Fibroblast of mammary gland (primary cell): Measurements from ENCODE around the gene KIF6.
A peak's percentile ranks its signal among the peaks of the same experiment; 100 is the strongest.

ENCODE experiments used
- DNase-seq: peaks from one replicate; pipeline ENCODE4 v3.0.0-alpha.2; 2010; ENCODE audit warnings: low read depth
- H3K4me3 ChIP-seq: 2 replicates; pipeline ENCODE4 v1.5.1; 2011; ENCODE audit warnings: low read depth, mild to moderate bottlenecking, low read length, moderate library complexity; ENCODE audit not compliant: control insufficient read depth
- TF ChIP-seq, protein P1 (sequence below): conservative IDR thresholded peaks from 2 replicates; pipeline ENCODE4 v1.5.1; 2011; ENCODE audit warnings: low read depth, low read length, inconsistent platforms; ENCODE audit not compliant: control insufficient read depth, insufficient read depth

KIF6 gene, protein sequence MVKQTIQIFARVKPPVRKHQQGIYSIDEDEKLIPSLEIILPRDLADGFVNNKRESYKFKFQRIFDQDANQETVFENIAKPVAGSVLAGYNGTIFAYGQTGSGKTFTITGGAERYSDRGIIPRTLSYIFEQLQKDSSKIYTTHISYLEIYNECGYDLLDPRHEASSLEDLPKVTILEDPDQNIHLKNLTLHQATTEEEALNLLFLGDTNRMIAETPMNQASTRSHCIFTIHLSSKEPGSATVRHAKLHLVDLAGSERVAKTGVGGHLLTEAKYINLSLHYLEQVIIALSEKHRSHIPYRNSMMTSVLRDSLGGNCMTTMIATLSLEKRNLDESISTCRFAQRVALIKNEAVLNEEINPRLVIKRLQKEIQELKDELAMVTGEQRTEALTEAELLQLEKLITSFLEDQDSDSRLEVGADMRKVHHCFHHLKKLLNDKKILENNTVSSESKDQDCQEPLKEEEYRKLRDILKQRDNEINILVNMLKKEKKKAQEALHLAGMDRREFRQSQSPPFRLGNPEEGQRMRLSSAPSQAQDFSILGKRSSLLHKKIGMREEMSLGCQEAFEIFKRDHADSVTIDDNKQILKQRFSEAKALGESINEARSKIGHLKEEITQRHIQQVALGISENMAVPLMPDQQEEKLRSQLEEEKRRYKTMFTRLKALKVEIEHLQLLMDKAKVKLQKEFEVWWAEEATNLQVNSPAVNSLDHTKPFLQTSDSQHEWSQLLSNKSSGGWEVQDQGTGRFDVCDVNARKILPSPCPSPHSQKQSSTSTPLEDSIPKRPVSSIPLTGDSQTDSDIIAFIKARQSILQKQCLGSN

DNA sequence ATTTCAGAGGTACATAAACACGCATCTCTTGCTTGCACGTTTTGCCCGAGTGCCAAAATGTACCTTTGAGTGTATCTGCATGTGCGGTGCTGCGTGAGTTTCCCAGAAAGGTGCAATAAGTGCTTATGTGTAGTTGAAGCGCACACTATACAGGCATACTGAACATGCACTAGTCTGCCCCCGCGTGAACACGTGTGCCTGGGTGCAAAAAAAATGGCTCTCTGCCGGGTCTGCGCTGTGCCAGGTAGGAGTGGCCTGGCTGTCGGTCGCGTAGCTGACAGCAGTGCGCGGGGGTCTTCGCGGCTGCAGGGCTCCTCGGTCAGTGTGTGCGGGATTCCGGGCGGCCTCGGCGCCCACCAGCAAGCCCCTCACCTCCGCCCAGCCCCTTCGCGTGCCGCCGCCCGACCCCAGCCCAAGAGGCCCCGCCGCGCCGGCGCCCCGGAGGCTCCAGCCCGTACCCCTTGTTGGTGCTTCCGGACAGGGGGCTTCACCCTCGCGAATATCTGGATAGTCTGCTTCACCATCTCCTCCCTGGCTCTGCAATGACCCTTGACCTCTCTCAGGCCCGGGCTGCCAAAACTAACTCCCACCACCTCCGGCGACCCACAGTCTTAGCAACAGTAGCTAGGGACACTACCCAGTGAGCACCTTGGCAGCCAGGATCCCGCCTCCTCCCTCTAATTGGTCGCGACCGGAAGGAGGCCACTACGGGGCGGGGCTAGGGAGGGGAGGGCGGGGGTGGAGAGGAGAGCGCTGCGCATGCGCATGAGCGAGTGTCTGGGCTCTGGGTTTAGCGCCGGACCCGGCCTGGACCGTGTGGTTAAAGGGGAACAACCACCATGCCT, at the start of gene KIF6:
KIF6 (minus strand) TSS at position 622 of the 845 bp plus-strand sequence; CDS start at position 524, 98 bp downstream.
- TF ChIP-seq, protein P1, sequence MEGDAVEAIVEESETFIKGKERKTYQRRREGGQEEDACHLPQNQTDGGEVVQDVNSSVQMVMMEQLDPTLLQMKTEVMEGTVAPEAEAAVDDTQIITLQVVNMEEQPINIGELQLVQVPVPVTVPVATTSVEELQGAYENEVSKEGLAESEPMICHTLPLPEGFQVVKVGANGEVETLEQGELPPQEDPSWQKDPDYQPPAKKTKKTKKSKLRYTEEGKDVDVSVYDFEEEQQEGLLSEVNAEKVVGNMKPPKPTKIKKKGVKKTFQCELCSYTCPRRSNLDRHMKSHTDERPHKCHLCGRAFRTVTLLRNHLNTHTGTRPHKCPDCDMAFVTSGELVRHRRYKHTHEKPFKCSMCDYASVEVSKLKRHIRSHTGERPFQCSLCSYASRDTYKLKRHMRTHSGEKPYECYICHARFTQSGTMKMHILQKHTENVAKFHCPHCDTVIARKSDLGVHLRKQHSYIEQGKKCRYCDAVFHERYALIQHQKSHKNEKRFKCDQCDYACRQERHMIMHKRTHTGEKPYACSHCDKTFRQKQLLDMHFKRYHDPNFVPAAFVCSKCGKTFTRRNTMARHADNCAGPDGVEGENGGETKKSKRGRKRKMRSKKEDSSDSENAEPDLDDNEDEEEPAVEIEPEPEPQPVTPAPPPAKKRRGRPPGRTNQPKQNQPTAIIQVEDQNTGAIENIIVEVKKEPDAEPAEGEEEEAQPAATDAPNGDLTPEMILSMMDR, result no peak
- DNase-seq, result peak; percentile 82
- H3K4me3 ChIP-seq, result peak within 1 kb of the TSS; percentile 62

DNA sequence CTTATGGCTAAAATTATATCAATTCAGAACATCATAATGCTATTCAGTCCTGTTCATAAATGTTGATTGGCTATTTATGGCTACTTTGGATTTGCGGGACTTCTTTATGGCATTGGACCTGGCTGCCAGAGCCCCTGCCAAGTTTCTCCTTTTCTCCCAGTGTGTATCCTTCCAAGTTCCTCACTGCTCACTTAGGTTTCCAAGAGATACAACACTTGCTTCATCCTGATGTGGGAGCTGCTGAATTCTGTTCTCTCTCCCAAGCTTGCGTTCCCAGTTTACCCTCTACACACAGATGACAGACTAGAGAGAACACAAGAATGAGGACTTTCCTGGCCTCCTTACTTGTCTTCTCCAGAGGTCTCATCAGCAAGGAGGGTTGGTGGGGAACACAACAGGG, 48.6 kb upstream of the KIF6 start:
- TF ChIP-seq, protein P1, result no peak
- no peak for DNase-seq
- no peak overlapping the region for H3K4me3 ChIP-seq

DNA sequence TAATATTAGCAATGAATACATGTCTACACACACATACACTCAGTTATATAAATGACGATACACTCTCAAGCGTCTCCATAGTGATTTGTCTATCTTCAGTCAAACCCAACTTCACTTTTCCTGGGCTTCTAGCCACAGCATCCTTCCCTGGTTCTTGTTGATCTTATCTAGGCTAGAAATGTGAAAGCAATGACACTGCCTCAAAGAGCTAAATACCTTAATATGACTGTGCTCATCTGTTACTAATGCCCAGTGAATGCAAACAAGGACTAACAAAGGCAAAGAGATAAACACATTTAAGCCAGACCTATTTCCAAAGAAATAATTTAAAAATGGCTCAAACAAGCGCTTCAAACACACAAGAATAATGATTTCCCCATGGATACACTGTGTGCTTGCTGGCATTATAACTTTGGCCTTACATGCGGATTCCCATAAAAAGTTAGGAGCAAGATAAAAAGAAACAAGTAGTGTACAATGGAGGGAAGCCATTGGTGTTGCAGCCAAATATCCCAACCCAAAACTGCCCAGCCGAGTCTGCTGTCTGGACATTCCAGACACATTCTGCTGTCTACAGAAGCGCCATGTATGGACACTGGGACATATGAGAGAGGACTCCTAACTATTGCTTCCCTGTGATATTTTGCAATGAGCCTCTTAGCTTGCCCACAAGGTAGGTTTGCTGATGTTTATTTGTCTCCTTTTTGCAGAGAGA, 47.5 kb upstream of the KIF6 start:
- TF ChIP-seq, protein P1, result no peak
- no peak for DNase-seq
- H3K4me3 ChIP-seq, result no peak overlapping the region

DNA sequence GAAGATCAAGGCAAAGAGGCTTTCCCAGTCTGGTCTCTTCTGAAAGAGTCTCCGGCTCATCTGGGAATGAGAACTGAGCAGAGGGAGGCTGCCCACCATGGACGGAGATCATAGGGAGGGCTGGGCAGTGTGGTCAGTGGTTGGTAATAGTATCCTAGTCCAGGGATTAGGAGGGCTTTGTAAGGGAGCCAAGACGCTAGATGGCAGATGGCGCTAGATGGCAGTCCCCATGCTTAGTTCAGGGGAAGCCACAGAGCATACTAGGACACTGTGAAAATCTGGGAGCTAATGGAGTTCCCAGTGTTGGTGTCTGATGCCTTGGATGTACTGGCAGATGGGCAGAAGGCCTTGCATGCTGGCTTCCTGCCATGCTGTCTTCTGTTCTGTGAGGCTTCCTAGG, 45.2 kb upstream of the KIF6 start:
- no peak overlapping the region for H3K4me3 ChIP-seq
- TF ChIP-seq, protein P1, result no peak
- DNase-seq, result no peak

DNA sequence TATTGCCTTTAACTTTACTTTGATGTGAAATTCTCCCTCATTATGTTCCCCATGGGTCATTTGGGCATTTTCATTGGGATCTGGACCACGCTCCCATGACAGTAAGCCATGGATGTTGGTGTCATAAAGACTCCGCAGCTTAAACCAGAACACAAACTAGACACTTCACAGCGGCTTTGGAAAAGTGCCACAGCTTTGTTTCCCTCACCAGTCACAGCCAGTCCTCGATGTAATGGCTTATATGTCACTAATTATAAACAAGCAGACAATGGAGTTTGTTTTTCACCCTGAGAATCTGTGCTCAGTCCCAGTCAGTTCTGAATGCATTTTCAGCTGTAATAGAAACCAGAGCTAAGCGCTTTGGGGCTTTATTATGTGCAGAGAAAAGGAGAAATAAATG, 43.8 kb upstream of the KIF6 start:
- no peak overlapping the region for H3K4me3 ChIP-seq
- TF ChIP-seq, protein P1, result no peak
- DNase-seq, result no peak
